Fibroblast of skin of left biceps (primary cell): ENCODE results near the gene COPS8.

Experiments
- DNase-seq, 2 experiments: peaks; one replicate each; pipeline ENCODE4 v3.0.0-alpha.2; 2013; ENCODE audit warnings: low read depth in 2 of 2

Gene COPS8

DNA sequence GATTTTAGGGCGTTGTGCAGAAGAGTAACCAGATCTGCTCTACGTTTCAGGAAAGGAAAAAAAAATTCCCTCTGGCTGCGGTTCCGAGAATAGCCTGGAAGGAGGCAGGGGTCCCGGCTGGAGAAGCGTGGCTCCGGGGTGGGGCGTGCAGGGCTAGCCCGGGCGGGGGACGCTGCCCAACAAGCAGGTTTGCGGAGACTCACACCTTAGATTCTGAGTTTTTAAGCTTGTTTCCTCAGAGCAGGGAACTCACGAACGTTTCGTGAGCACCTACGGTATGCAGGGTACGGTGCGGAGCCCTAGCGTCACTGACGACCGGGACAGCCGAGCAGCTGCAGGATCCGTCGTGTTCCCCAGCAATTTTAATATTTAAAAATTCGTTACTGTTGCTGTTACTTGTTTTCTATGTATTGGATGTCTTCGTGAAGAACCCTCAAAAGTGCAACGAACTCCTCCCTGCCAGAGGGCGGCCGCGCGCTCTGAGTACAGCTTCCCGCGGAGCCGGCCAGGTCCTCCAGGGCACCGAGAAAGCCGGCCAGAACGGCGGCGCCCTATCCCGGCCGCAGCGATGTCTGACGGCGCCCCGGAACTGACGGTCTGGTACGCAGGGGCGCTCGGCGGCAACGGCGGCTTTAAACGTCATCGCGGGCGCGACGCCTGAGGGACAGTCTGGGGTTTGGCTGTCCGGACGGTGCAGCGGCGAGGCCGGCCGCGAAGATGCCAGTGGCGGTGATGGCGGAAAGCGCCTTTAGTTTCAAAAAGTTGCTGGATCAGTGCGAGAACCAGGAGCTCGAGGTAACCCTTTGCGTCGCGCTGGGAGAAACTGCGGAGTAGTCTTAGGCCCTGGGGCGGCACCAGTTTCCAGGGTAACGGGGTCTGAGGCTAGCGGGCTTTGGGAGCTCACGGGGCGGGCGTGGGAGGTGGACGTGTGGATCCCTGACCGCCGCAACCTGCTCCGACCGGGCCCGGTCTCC, at the start of gene COPS8:
Gene COPS8 (plus strand): TSS at position 642 of the 974 bp plus-strand sequence. CDS start 76 bp downstream, at position 718.
- DNase-seq: peak; percentile 73 to 77

DNA sequence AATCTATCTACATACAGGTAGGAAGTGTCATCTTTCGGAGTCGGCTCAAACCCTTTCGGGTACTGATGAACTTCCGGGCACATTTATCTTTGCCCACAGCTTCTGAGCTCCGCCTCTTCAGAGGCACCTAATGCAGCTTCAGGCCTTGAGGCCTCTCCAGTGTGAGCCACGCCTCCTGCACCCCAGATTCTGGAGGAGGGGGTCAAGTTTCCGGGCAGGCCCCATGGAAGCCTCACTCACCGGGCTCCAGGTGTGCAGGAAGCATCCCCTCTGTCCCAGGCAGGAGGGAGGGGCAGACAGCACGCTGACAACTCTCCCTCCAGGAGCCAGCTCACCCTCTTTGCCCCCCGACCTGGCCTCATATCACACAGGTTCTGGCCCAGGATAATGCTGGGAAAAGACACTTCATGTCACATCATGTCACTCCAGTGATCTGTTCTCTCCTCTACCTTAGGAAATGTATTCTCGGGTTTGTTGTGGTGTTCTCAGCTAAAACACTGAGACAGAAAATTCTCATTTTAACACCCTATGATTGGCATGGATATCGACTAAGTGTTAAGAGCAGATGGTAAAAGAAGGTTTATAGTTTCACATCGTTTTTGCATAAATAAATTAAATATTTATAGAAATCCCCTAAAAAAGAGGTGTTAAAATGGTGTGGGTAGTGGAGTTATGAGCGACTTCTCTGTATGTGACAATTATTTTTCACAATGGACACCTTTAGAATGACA, 46.2 kb upstream of the COPS8 start:
- no peak for DNase-seq

DNA sequence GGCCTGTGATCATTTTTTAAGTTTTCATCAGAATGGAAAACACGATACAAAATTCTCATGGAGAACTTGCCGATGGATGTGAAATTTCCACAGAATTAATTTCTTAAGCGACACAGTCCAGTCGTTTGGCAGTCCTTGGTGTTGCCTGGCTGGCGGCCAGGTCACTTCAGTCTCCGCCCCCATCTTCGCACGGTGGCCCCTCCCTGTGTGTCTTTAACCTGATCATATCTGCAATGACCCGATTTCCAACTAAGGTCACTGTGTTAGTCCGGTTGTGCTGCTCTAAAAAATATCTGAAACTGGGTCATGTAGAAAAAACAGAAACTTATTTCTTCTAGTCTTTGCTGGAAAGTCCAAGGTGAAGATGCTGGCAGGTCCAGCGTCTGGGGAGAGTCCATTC, 44.5 kb upstream of the COPS8 start:
- DNase-seq: no peak

DNA sequence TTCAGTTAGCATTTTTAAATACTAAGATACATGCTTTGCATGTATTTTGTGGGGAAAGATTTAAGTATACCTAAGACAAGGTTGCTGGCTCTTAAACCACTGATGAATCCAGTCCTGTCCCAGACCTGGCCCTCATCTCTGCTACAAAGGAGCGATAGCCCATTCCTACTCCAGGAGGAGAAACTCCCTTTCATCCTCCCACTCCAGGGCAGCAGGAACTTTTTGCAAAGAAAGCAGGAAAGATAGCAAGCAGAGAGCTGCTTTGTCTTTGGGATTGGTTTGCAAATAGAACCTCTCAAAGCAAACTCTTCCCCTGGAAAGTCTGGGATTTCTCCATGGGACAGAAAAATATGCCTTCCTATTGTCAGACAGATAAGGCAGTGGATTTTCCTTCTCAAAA, 43.6 kb upstream of the COPS8 start:
- DNase-seq: no peak

DNA sequence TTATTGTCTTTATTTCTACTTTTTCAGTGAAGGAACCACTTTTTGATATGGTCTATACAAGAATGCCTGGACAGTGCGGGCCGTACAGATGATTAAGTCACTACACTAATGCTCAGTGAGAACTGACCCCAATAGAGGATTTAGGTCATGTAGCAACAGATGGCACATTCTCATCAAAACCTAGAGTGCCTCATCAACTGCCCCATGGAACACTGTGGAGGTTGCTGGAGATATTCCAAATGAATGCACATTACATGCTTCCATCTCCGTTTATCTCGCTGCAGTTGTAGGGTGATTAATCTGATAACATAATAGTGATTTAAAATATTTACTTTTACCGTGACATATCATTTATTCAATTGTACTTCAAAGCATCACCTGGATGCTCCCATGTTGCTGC, 41.8 kb upstream of the COPS8 start:
- no peak for DNase-seq

DNA sequence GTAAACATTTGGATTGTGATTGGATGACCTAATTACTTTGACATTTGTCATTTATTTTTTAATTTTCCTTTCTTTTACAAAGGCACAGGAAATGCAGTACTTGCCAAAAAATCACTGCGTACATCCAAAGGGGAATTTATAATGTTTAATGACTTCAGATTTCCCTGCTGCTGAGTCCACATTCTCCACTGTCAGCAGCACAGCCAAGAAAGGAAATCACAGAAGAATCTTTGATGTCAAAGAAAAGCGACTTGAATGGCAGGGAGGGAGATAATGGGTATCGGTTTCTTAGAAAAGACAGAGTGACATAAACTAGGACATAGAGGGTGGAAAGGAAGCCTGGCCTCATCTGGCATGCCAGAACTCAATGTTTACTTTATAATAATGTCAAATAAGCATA, 41.4 kb upstream of the COPS8 start:
- no peak for DNase-seq

DNA sequence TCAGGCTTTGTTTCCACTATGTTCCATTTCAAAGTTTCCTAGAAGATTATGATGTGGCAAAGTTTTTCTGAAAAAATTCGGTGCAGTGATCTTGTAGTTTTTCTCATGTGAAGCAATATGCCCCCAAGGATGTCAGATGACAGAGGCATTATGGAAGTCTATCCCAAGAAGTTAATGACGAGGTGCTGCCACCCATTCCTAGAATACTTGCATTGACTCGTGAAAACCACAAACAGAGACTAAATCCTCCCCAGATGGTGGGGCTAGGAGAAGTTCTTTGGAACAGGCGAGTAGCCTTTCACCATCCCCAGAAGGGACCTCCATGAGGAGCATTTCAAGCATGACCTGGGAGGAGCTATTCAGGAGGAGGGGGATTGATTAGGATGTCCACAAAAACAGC, 40.2 kb upstream of the COPS8 start:
- peak; percentile 74 to 77 for DNase-seq

DNA sequence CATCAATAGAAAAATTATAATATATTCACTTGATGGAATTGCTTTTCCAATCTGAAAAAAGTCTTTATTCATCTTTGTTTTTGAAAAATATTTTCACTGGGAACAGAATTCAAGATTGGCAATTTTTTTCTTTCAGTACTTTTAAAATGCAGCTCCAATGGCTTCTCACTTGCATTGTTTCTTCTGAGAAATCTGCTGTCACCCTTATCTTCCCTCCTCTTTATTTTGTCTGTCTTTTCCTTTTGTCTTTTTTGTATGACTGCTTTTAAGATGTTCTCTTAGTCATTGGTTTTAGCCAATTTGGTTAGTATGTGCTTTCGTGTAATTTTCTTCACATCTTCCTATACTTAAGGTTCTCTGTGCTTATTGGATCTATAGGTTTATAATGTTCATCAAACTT, 37.1 kb upstream of the COPS8 start:
- DNase-seq: no peak

DNA sequence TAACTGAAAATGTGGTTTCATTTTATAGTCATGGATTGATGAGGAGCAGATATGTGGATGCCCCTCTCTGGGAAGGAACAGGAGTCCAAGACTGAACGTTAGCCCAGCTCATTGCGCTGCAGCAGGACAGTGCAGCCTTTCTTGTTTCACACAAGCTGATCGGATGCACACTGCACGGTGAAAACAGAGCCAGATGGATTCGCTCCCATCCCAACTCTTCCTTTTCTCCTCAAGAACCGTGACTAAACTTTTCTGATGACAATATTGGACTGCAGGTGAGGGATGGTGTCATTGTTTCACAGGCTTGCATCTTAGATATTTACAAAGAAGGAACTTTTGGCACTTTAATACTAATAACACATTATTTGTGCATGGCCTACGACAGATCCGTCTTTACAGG, 33.8 kb upstream of the COPS8 start:
- no peak for DNase-seq

DNA sequence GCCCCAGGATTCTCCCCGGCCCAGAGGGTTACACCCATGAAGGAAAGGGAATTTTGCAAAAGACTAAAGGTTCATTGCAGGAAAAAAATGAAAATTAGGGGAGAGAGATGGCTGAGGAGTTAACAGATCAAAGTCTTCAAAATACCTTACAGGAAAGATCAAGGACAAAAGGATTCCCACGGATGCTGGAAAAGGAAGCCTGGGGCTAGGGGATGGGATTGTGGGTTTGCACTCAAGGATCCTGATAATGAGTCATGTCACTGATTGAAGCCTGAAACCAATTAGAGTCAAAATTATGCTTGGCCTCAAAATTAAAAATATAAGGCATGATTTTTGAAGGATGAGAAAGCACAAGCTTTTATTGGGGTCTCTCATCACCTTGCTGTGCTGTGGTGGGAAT, 32.6 kb upstream of the COPS8 start:
- no peak for DNase-seq

DNA sequence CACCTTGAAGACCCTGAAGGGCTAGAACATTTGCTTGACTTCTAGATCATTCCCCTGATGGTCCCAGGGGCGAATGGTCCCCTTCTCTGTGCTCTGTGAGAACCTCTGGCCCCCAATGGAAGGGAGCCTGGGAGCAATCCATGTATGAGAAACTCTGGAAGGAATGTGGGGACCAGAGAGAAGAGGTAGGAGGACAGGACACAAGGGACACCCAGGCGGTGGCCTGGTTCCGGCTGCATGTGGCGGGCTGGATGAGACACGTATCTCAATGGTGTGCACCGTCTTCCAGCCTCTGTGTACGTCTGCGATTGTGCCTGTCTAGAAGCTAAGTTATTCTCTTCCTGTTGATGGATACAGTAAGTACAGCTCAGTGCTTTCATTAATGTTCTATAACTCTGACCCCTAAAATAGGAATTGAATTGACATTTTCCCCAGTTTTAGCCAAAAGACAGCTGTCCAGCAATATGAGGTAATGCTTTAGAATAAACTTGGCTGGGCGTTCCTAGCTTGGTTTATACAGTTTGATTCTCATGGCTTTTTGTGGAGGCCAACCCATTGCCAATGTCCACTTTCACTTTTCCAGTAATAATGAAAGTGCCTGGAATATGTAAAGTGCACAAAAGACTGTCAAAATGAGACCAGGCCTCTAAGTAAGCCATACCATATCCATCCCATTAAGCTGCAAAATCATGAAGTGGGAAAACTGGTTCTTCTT, 30.1 kb upstream of the COPS8 start:
- DNase-seq: no peak

DNA sequence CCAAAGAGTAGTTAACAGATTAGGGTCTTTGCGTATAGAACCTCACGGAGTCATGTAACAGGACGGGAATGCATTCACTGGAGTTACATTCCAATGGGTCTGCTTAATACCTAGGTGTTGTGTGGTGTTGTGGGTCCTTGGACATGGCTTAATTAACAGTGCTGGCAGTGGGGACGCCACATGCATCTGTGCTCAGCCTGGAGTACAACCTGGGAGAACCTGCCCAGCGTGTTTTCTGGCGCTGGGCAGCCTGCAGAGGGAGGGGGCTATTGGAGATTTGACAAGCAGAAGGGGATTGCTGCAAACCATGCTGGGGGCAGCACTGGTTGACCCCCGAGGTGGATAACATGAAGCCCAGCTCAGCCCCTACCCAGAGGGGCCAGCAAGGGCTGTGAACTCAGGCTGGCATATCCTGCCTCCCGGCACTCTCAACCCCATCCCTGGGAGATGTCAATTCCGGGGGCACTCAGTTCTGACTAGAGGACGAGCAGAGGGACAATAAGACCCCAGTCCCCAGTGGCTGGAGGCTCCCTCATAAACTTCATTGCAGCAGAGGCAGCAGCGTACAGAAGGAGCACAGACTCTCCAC, 29.3 kb upstream of the COPS8 start:
- DNase-seq: no peak

DNA sequence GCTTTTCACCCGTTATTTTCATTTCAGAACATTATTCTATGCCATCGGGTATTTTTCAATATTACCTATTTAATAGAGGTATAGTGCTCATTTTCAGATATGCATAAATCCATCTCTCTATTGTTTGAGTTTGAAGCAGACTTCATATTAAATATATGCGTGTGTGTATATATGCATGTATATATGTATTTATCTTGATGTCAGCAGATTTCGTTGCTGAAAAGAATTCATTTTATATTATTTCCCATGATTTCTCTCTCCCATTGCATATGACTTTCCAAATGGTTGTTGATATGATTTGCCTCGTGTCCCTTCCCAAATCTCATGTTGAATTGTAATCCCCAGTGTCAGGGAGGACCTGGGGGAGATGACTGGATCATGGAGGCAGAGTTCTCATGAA, 28.6 kb upstream of the COPS8 start:
- no peak for DNase-seq

DNA sequence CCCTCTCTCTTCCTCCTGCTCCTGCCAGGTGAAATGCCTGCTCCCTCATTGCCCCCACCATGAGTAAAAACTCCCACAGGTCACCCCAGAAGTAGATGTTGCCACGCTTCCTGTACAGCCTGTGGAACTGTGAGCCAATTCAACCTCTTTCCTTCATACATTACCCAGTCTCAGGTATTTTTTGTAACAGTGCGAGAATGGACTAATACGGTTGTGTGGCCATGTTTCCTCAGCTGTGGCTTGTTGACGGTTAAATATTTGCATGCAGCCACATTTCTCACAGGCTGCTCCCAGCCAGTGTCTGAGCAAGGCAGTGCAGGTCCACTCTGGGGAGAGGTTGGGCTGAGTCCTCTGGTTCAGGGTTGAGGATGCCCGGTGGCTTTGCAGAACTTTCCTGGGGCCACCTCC, 27.8 kb upstream of the COPS8 start:
- no peak for DNase-seq

DNA sequence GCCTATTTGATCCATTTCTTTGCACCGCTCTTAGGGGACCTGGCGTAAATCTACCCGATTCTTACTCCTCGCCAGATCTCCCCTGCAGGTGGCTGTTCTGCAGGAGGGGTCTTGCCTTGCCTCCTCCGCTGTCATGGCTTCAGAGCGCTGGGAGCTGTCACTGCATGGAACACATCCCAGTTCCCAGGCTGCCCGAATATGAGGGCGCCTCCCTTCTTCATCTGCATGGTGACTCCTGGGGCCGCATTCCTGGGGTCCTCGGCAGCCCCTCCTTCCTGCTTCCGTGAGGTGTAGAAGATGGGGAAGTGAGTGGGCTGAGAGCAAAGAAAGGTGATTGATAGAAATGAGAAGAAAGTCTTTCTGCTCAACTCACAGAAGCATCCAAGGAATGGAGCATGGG, 27.3 kb upstream of the COPS8 start:
- DNase-seq: no peak

DNA sequence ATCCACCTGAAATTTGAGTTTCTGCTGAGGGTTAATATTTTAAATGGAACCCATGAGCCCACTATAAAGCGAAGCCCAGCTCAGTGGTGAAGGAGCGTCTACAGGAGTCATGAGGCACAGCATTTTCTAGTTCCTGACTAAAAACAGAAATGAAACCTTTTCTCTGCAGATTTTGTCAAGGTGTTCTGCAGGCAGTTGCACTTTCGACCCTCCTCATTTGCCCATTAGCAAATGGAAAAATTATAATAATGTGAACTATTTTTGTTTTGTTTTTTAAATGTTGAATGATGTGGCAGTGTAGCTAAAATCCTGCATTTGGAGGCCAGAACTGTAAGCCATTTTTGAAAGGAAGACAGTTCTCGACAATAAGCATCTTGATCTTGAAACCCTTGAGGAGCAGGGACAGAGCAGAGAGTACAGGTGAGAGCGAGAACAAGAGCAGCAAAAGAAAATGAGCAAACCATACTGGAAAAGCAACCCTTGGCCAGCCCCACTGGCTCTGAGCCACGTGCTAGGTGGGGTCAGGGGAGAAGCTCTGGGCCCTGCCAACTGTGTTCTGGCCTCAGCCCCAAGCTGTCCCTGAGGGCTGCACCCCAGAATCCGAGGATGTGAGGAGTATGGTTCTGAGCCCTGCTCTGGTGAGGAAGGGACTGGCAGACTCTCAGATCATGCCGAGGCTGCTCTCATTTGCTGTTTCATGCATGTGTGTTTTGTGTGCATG, 26.4 kb upstream of the COPS8 start:
- DNase-seq: no peak

DNA sequence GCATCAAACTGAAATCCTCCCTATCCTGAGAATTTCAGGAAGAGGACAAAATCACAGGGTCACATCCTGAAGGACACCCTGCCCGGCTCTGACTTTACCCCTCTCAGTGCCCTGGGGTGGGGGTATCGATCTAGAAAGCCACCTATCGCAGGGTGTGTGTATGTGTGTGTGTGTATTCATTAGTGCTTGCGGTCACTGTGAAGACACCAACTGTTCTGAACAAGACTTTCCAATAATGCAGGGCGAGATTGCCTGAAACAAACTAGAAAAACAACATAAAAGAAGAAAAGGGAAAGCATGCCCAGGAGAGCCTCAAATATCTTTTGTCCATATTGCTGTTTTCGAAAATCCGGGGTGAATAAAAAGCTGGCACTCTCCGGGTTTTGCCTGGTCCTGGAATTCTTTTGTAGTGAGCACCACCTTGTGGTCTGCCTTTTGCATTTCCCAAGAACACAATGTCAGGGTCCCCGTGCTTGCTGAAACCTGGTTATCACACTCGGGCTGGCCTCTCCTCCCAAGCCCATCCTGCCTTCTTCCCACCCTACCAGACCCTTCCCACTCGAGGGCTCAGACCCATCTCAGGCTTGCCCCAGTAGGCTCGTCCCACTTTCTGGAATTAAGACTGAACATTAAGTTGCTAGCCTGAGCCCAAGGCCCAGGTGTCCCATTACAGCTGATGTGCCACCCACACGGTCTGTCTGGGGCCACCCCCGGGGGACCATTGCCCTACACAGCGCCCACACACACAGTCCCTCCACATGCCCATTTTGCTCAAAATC, 25.0 kb upstream of the COPS8 start:
- DNase-seq: peak in 1 of 2 experiments; percentile 35

DNA sequence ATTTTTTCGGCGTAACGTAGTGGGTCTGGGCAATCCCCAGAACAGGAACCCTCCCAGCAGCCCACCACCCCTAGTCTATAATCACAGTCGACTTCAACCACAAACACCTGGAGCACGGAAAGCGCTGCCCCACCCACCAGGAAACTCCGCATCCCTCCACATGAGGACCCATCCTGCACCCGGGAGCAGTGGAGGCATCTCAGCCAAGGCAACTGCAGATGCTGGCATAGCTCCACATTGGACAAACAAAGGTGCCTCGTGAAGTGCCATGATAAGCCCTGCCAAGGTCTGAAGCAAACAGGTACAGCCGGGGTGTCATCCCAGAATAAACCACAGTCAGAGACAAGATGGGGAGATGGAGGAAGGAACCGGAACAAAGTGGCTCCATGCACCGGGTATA, 24.3 kb upstream of the COPS8 start:
- no peak for DNase-seq

DNA sequence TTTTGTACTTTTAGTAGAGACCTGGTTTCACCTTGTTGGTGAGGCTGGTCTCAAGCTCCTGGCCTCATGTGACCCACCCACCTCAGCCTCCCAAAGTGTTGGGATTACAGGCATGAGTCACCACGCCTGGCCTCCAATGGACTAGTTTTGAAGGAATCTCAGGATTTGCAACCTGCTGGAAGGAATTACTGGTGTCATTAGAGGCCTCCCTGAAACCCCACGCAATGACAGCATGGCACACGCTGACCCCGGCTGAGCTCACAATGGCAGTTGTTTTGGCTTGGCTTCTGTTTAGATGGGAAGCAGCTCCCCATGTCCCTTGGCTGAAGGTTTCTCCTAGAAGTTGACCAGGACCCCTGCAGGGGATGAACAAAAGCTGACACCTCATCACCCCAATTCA, 23.1 kb upstream of the COPS8 start:
- no peak for DNase-seq
